OCI-LY1 (cell line): ENCODE measurements around the gene LRP2.

ENCODE experiments used
- H2AFZ ChIP-seq: fragments of 200-600 bp; sonication (generic), shearing (Covaris generic); 2 replicates; pipeline ENCODE4 v1.6.0; 2014; ENCODE audit warnings: antibody characterized with exemption, mild to moderate bottlenecking, low read length
- H3F3A ChIP-seq: fragments of 200-600 bp; sonication (generic), shearing (Covaris generic); 2 replicates; pipeline ENCODE4 v1.6.0; 2014; ENCODE audit warnings: mild to moderate bottlenecking, antibody characterized with exemption, low read length, moderate library complexity; ENCODE audit not compliant: insufficient read depth
- H3K27ac ChIP-seq: fragments of 200-600 bp; sonication (generic); 2 replicates; pipeline ENCODE4 v1.5.1; 2014; ENCODE audit warnings: low read length, mixed run types, mild to moderate bottlenecking, low read depth; ENCODE audit not compliant: poor library complexity, severe bottlenecking
- H3K27me3 ChIP-seq: fragments of 200-600 bp; sonication (generic); 2 replicates; pipeline ENCODE4 v1.6.0; 2014; ENCODE audit warnings: antibody characterized with exemption, mild to moderate bottlenecking, low read length, moderate library complexity; ENCODE audit not compliant: insufficient read depth
- H3K36me3 ChIP-seq: fragments of 200-600 bp; sonication (generic); 2 replicates; pipeline ENCODE4 v1.6.1; 2014; ENCODE audit warnings: mild to moderate bottlenecking, antibody characterized with exemption, low read length, moderate library complexity, mixed read lengths; ENCODE audit not compliant: insufficient read depth
- H3K4me1 ChIP-seq: fragments of 200-600 bp; sonication (generic); 2 replicates; pipeline ENCODE4 v1.5.1; 2014; ENCODE audit warnings: mild to moderate bottlenecking, low read length, moderate library complexity; ENCODE audit not compliant: insufficient read depth, severe bottlenecking
- H3K4me2 ChIP-seq: fragments of 200-600 bp; sonication (generic), shearing (Covaris generic); 2 replicates; pipeline ENCODE4 v1.6.1; 2014; ENCODE audit warnings: low read length
- H3K4me3 ChIP-seq: fragments of 200-600 bp; sonication (generic); 2 replicates; pipeline ENCODE4 v1.5.1; 2014; ENCODE audit warnings: low read length, low read depth, mild to moderate bottlenecking, mixed read lengths; ENCODE audit not compliant: poor library complexity, severe bottlenecking
- H3K79me2 ChIP-seq: fragments of 200-600 bp; shearing (Covaris generic); 2 replicates; pipeline ENCODE4 v1.6.1; 2016; ENCODE audit warnings: mixed run types, low read length, mixed read lengths; ENCODE audit not compliant: insufficient read depth
- H3K9ac ChIP-seq: fragments of 200-600 bp; sonication (generic), shearing (Covaris generic); 2 replicates; pipeline ENCODE4 v1.6.1; 2014; ENCODE audit warnings: mild to moderate bottlenecking, low read length, mixed read lengths
- H3K9me2 ChIP-seq: fragments of 200-600 bp; sonication (generic), shearing (Covaris generic); 2 replicates; pipeline ENCODE4 v1.6.1; 2014; ENCODE audit warnings: low read depth, mild to moderate bottlenecking, low read length, mixed read lengths
- H3K9me3 ChIP-seq: fragments of 200-600 bp; shearing (Covaris generic); 2 replicates; pipeline ENCODE4 v1.6.1; 2014; ENCODE audit warnings: low read length, mixed read lengths
- H4K20me1 ChIP-seq: fragments of 200-600 bp; sonication (generic), shearing (Covaris generic); 2 replicates; pipeline ENCODE4 v1.6.0; 2016; ENCODE audit warnings: mild to moderate bottlenecking, low read length; ENCODE audit not compliant: insufficient read depth
- CTCF ChIP-seq: fragments of 200-600 bp; sonication (generic), shearing (Covaris generic); IDR thresholded peaks from 2 replicates; pipeline ENCODE4 v1.5.1; 2017; ENCODE audit warnings: mild to moderate bottlenecking, antibody characterized with exemption, low read length, moderate library complexity, mixed read lengths
- EZH2 ChIP-seq: fragments of 200-600 bp; sonication (generic), shearing (Covaris generic); IDR thresholded peaks from 2 replicates; pipeline ENCODE4 v1.8.0; 2017; ENCODE audit warnings: borderline replicate concordance, mixed run types, mild to moderate bottlenecking, antibody characterized with exemption, low read length, moderate library complexity, mixed read lengths

LRP2 gene

DNA sequence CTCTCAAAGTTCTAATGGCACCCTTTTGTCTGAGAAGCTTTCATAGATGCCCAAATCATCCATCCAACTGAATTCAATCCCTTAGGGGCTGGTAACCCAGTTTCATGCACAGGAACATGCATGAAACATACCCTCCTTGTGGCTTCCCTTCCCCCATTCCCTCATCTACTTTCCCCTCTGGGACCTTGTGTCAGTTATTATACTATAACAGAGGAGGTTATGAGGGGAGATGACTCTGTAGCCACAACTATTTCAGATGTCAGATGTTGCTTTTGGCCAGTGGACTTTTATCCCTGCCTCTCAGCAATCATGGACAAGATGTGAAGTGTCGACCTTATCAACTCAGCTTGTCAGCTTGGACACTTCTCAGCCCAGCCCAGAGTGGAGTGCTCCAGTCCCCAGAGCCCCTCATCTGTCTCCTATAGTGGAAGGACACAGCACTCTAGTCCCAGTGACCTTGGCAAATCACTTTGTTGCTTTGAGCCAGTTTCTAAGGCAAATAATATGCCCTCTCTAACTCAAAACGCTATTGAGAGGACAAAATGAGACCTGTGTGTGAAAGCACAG lies 284.6 kb downstream of the LRP2 start:
- no peak overlapping the region for H3K9ac ChIP-seq
- no peaks in the 10 kb centered on the region for H3K9me3 ChIP-seq
- H3K4me3 ChIP-seq = no peak overlapping the region

More for the DNA sequence above, 284.6 kb downstream of the LRP2 start:
- Histone ChIP-seq H3K79me2 (no peaks in the 10 kb centered on the region), H3K27ac (no peak overlapping the region), H3K4me1 (no peaks in the 10 kb centered on the region), H3K9me2 (no peaks in the 10 kb centered on the region), H3K4me2 (no peak overlapping the region), H2AFZ (no peak overlapping the region), H4K20me1 (no peaks in the 10 kb centered on the region), H3F3A (no peaks in the 10 kb centered on the region), H3K36me3 (no peaks in the 10 kb centered on the region), H3K27me3 (no peaks in the 10 kb centered on the region)
- TF ChIP-seq EZH2 (no peak), CTCF (no peak)
